WERI-Rb-1 (cell line): ENCODE results near the gene CAGE1.

Experiments
- DNase-seq: peaks from one replicate; pipeline ENCODE4 v3.0.0-alpha.2; 2020
- H3K27ac ChIP-seq: fragments of 250-450 bp; sonication (Bioruptor Pico); 2 replicates; pipeline ENCODE4 v1.5.1; 2020; ENCODE audit warnings: mild to moderate bottlenecking, moderate library complexity
- H3K27me3 ChIP-seq: fragments of 250-450 bp; sonication (Bioruptor Pico); 2 replicates; pipeline ENCODE4 v1.5.1; 2021; ENCODE audit warnings: mild to moderate bottlenecking, low read depth, moderate library complexity; ENCODE audit not compliant: insufficient read depth, severe bottlenecking
- H3K36me3 ChIP-seq: fragments of 250-450 bp; sonication (Bioruptor Pico); 2 replicates; pipeline ENCODE4 v1.5.1; 2020; ENCODE audit warnings: mild to moderate bottlenecking, moderate library complexity
- H3K4me3 ChIP-seq: 2 replicates; pipeline ENCODE4 v1.5.1; 2011; ENCODE audit warnings: low read depth, mild to moderate bottlenecking, control low read depth, low read length
- H3K9me3 ChIP-seq: fragments of 250-450 bp; sonication (Bioruptor Pico); 2 replicates; pipeline ENCODE4 v1.5.1; 2021; ENCODE audit warnings: mild to moderate bottlenecking, moderate library complexity; ENCODE audit not compliant: severe bottlenecking
- CTCF ChIP-seq: IDR thresholded peaks from 2 replicates; pipeline ENCODE4 v1.5.1; 2011; ENCODE audit warnings: low read depth, mild to moderate bottlenecking, control low read depth, inconsistent platforms, low read length

Gene CAGE1

GRCh38 chr6:7432391-7433120 is 43.0 kb upstream of the CAGE1 start:
- no peak for TF ChIP-seq CTCF
- no peak for DNase-seq
- Histone ChIP-seq H3K9me3 (peaks cover 2% of the 10 kb centered on the region), H3K27me3 (no peaks in the 10 kb centered on the region), H3K27ac (no peak overlapping the region), H3K4me3 (no peak overlapping the region), H3K36me3 (no peaks in the 10 kb centered on the region)

GRCh38 chr6:7431674-7432390 is 42.3 kb upstream of the CAGE1 start:
- H3K4me3 ChIP-seq, result no peak overlapping the region
- no peak overlapping the region for H3K27ac ChIP-seq
- H3K27me3 ChIP-seq, result no peaks in the 10 kb centered on the region
- H3K9me3 ChIP-seq, result peaks cover 2% of the 10 kb centered on the region
- no peaks in the 10 kb centered on the region for H3K36me3 ChIP-seq
- no peak for DNase-seq
- TF ChIP-seq CTCF, result no peak

- Histone ChIP-seq H3K4me3 (no peak overlapping the region), H3K9me3 (peaks cover 2% of the 10 kb centered on the region), H3K27ac (no peak overlapping the region), H3K27me3 (no peaks in the 10 kb centered on the region), H3K36me3 (no peaks in the 10 kb centered on the region)
- no peak for TF ChIP-seq CTCF
- no peak for DNase-seq
Measured at GRCh38 chr6:7431313-7431673, 41.8 kb upstream of the CAGE1 start.

- no peak for DNase-seq
- Histone ChIP-seq H3K27me3 (no peaks in the 10 kb centered on the region), H3K36me3 (no peaks in the 10 kb centered on the region), H3K4me3 (no peak overlapping the region), H3K9me3 (no peaks in the 10 kb centered on the region), H3K27ac (no peak overlapping the region)
- TF ChIP-seq CTCF, result no peak
Measured at GRCh38 chr6:7426447-7427169, 37.1 kb upstream of the CAGE1 start.

GRCh38 chr6:7425808-7426190 is 36.3 kb upstream of the CAGE1 start:
- TF ChIP-seq CTCF, result no peak
- no peaks in the 10 kb centered on the region for H3K9me3 ChIP-seq
- no peak for DNase-seq

More at GRCh38 chr6:7425808-7426190, 36.3 kb upstream of the CAGE1 start:
- no peaks in the 10 kb centered on the region for H3K27me3 ChIP-seq
- H3K4me3 ChIP-seq, result no peak overlapping the region
- H3K27ac ChIP-seq, result no peak overlapping the region
- peaks cover 2% of the 10 kb centered on the region for H3K36me3 ChIP-seq
